Activated CD4-positive, alpha-beta T cell treated with anti-CD3 and anti-CD28 coated beads, Interleukin-2, amount 50 U/mL, for 1 hour (primary cell): ENCODE measurements around the gene LTA.
"Not testable (repeated sequence)": the region's sequence is repeated elsewhere in the genome, so short reads cannot be mapped to it uniquely, and the experiment has no call there.

Experiments used
- DNase-seq: peaks from one replicate; pipeline ENCODE4 v3.0.0-alpha.2; 2020

LTA gene

GRCh38 chr6:31590691-31591090 is 18.6 kb downstream of the LTA start:
- DNase-seq, result not testable (repeated sequence)

- DNase-seq, result no peak
Observed at GRCh38 chr6:31592396-31592771, 20.3 kb downstream of the LTA start.

GRCh38 chr6:31597006-31597405 is 24.9 kb downstream of the LTA start:
- no peak for DNase-seq

DNA sequence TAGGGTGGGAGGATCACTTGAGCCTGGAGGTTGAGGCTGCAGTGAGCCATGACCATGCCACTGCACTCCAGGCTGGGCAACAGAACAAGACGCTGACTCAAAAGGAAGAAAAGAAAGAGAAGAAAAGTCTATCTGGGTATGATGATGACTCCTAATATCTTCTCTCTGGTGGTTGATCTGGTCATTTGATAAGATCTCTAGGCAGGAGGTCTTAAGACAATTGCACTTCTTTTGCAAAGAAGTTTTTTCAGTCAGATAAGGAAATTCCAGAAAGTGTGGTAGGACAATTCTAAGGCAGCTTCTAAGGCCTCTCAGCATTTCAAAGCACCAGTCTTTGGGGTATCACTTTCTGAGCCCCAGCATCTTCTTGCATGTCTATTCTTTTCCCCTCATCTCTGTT is 35.2 kb downstream of the LTA start:
- DNase-seq, result no peak

- DNase-seq, result no peak
Observed at GRCh38 chr6:31609519-31610406, 37.7 kb downstream of the LTA start.

- no peak for DNase-seq
Observed at GRCh38 chr6:31610968-31611367, 38.9 kb downstream of the LTA start.

- DNase-seq, result no peak
Observed at GRCh38 chr6:31614075-31614619, 42.1 kb downstream of the LTA start.

- no peak for DNase-seq
Observed at GRCh38 chr6:31614684-31615578, 42.8 kb downstream of the LTA start, which contains the start of gene AIF1. TSS of gene AIF1 (plus strand) at chr6:31615234. CDS start at chr6:31615330, 96 bp downstream.

DNA sequence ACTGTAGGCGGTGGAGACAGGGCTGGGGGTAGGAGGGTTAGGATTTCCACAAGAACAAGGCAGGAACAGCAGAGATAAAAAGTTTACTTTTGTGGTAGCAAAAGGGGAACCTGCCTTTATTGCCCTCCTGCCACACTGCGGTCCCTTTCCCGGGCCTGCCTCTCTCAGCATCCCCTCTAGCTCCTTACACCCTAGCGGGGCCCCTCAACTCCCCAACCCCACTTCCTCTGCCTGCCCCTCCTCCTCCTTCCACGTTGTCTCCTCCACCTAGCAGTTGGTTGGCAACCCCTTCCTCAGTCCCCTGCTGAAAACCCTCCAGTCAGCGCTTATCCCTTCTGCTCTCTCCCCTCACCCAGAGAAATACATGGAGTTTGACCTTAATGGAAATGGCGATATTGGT is 43.7 kb downstream of the LTA start:
- DNase-seq, result no peak

DNA sequence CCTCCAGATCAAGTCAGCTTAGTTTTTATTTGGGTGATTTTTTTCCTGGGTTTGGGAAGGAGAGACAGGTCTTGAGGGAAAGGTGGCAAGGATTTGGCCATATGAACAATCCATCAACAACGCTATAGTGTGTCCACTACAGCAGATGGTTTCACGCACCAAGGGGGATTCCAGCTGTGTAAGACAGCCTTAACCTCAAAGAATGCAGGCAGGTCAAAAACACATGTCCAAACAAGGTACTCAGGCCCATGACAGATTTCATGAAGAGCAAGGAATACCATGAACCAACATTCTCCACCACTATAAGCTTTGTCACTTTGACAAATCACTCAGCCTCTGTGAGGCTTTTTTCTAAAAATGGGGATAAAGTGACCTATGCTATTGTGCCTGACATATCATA is 44.9 kb downstream of the LTA start:
- no peak for DNase-seq

- DNase-seq, result peak; percentile 94
Observed at GRCh38 chr6:31619805-31620585, 47.9 kb downstream of the LTA start.

- DNase-seq, result peak; percentile 78
Observed at GRCh38 chr6:31620586-31621319, 48.7 kb downstream of the LTA start, which contains the start of gene PRRC2A. TSS of gene PRRC2A (plus strand) at chr6:31620715. CDS start at chr6:31622790, 2,075 bp downstream.

DNA sequence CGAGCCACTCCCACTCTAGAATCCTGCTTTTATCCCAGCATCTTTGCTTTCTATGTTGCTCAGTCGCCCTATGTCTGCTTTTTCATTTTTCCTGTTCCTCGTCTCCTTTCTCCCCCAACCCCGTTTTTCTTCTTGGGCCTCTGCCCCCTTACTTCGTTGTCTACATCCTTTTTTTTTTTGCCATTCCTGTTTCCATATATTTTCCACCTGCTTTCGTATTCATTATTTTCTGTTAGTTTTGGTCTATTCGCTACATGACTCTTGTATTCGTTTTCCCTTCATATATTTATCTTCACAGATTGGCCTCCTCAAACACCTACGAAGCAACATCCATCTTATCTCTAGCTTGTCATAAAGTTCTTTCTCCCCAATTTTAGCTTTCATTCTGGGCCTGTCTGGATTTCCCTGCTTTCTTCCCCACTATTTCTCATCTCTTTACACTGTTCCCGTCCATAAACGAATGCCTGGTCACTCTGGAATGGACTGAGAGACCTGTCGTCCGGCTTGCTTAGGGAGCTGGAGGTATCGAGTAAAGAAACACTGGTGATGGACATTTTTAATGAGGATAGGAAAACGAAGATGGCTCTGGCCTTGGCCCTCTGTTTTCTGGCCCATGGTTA is 49.3 kb downstream of the LTA start:
- no peak for DNase-seq

DNA sequence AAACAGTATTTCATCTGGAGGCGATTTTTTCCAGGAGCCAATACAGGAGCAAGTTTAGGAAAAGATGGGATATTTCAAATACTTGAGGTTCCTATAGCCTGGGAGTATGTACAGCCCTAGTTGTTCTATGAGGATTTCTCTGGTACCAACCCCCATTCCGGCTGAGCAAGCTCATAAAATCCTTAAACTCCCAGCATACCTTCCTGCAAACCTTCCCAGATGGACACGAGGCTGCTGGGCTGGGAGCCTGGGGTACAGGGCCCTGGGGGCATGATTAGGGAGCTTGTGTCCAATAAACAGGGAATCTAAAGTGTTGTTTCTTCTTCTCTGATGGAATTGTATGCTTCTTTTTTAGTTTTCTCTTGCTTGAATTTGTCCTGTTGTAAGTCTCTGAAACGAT is 49.9 kb downstream of the LTA start:
- DNase-seq, result no peak

GRCh38 chr6:31622684-31623091 is 50.6 kb downstream of the LTA start:
- no peak for DNase-seq
